A549 (cell line): ENCODE data around the gene MFSD12. TPM values are rescaled to one million over a fixed set of nuclear protein-coding genes. Genes with fewer than 3 reads are reported as not detected.
A peak's percentile ranks its signal among the peaks of the same experiment; 100 is the strongest.

ENCODE experiments used
- ATAC-seq, 2 experiments: fragments of 200-7000 bp in 1 of 2; fragments of >200 bp in 1 of 2; cut with Nextera tagmentation in 1 of 2; cut with Tn5 transposase in 1 of 2; 3 replicates each; pipeline versions ENCODE4 v1.8.0 to v1.9.1; 2018 to 2020; ENCODE audit warnings: mild to moderate bottlenecking in 1 of 2, moderate library complexity in 1 of 2
- CTCF ChIA-PET: fragments of 300-600 bp; sonication (Branson Sonifier 250); formaldehyde crosslinking; extraction: SDS; loops from one replicate; lab custom pipeline; 2021; ENCODE audit warnings: antibody characterized with exemption, inconsistent platforms; lab: Yijun Ruan, JAX
- POLR2A ChIA-PET: fragments of 350-600 bp; formaldehyde crosslinking; extraction: SDS; loops from one replicate; lab custom pipeline; 2021; ENCODE audit warnings: antibody characterized with exemption, inconsistent platforms; lab: Yijun Ruan, JAX
- DNase-seq, 2 experiments: peaks; one replicate each; pipeline versions ENCODE4 v3.0.0 to v3.0.0-alpha.2; 2011 to 2016; ENCODE audit warnings: low read depth in 1 of 2, low spot score in 1 of 2
- FAIRE-seq: peaks from 2 replicates; lab custom pipeline; 2011; peaks lifted over from hg19 to GRCh38; lab: Jason Lieb, UNC
- H3K27ac ChIP-seq, 2 experiments: fragments of >200 bp; sonication (Bioruptor Twin); formaldehyde crosslinking; 3 replicates each; pipeline ENCODE4 v1.5.1; 2016 to 2017
- H3K4me1 ChIP-seq: fragments of >200 bp; sonication (Bioruptor Twin); formaldehyde crosslinking; 3 replicates; pipeline ENCODE4 v1.6.1; 2016
- H3K4me2 ChIP-seq: fragments of >200 bp; sonication (Bioruptor Twin); formaldehyde crosslinking; 3 replicates; pipeline ENCODE4 v1.6.1; 2016
- H3K4me3 ChIP-seq: fragments of >200 bp; sonication (Bioruptor Twin); formaldehyde crosslinking; 3 replicates; pipeline ENCODE4 v1.5.1; 2016
- H3K9me3 ChIP-seq: fragments of >200 bp; sonication (Bioruptor Twin); formaldehyde crosslinking; 3 replicates; pipeline ENCODE4 v1.6.1; 2016
- BHLHE40 ChIP-seq: IDR thresholded peaks from 2 replicates; pipeline ENCODE4 v1.6.1; 2012; ENCODE audit warnings: low read depth, low read length, inconsistent platforms
- CBX2 ChIP-seq: fragments of 200-600 bp; sonication (generic); IDR thresholded peaks from 2 replicates; pipeline ENCODE4 v1.6.1; 2016; ENCODE audit warnings: low read depth, mild to moderate bottlenecking, borderline replicate concordance
- CBX8 ChIP-seq: fragments of 200-600 bp; sonication (generic); IDR thresholded peaks from 2 replicates; pipeline ENCODE4 v1.6.1; 2016
- CHD2 ChIP-seq: fragments of 150-350 bp; IDR thresholded peaks from 2 replicates; pipeline ENCODE4 v1.6.1; 2014; ENCODE audit warnings: low read length; ENCODE audit not compliant: partially characterized antibody
- EHF ChIP-seq: fragments of 250-450 bp; sonication (Bioruptor Pico); IDR thresholded peaks from 2 replicates; pipeline ENCODE4 v1.5.0; 2020; ENCODE audit warnings: mild to moderate bottlenecking
- EHMT2 ChIP-seq: fragments of 200-600 bp; sonication (generic); IDR thresholded peaks from 2 replicates; pipeline ENCODE4 v1.6.1; 2016; ENCODE audit warnings: antibody characterized with exemption, low read depth, mild to moderate bottlenecking, moderate library complexity
- ESRRA ChIP-seq: fragments of 150-350 bp; IDR thresholded peaks from 2 replicates; pipeline ENCODE4 v1.6.1; 2014; ENCODE audit warnings: mild to moderate bottlenecking, low read length, borderline replicate concordance
- FOSB ChIP-seq: fragments of 250-450 bp; sonication (Bioruptor Pico); IDR thresholded peaks from 2 replicates; pipeline ENCODE4 v1.5.0; 2020; ENCODE audit warnings: mild to moderate bottlenecking, moderate library complexity
- FOSL2 ChIP-seq, 2 experiments: fragments of 450-650 bp in 1 of 2; fragments of >200 bp in 1 of 2; sonication (Bioruptor Twin) in 1 of 2; formaldehyde crosslinking; IDR thresholded peaks; 2 replicates each; pipeline versions ENCODE4 v1.5.0 to v1.6.1; 2016 to 2020; ENCODE audit warnings: mild to moderate bottlenecking in 1 of 2, moderate library complexity in 1 of 2
- FOXS1 ChIP-seq: fragments of 250-450 bp; sonication (Bioruptor Pico); IDR thresholded peaks from 2 replicates; pipeline ENCODE4 v1.5.0; 2020; ENCODE audit warnings: mild to moderate bottlenecking, moderate library complexity
- GATA3 ChIP-seq: IDR thresholded peaks from 2 replicates; pipeline ENCODE4 v1.6.1; 2012; ENCODE audit warnings: borderline replicate concordance
- HEYL ChIP-seq: fragments of 250-450 bp; sonication (Bioruptor Pico); IDR thresholded peaks from 2 replicates; pipeline ENCODE4 v1.8.0; 2021; ENCODE audit warnings: mild to moderate bottlenecking, moderate library complexity
- JUN ChIP-seq, 2 experiments: fragments of >200 bp; sonication (Bioruptor Twin); formaldehyde crosslinking; IDR thresholded peaks; 2 replicates in 1 of 2; 3 replicates in 1 of 2; pipeline ENCODE4 v1.6.1; 2016 to 2017
- KDM1A ChIP-seq: fragments of 200-600 bp; sonication (generic); IDR thresholded peaks from 2 replicates; pipeline ENCODE4 v1.6.1; 2016; ENCODE audit warnings: low read depth, mild to moderate bottlenecking
- MAFK ChIP-seq: fragments of 450-650 bp; IDR thresholded peaks from 2 replicates; pipeline ENCODE4 v1.6.1; 2014; ENCODE audit not compliant: partially characterized antibody
- NR3C1 ChIP-seq: fragments of >200 bp; sonication (Bioruptor Twin); formaldehyde crosslinking; IDR thresholded peaks from 3 replicates; pipeline ENCODE4 v1.6.1; 2017
- RAD21 ChIP-seq, 2 experiments: fragments of >200 bp in 1 of 2; sonication (Bioruptor Twin) in 1 of 2; formaldehyde crosslinking in 1 of 2; IDR thresholded peaks in 1 of 2; conservative IDR thresholded peaks in 1 of 2; 2 replicates in 1 of 2; 3 replicates in 1 of 2; pipeline ENCODE4 v1.6.1; 2012 to 2018; ENCODE audit warnings: inconsistent platforms in 1 of 2
- RCOR1 ChIP-seq: fragments of 150-350 bp; IDR thresholded peaks from 2 replicates; pipeline ENCODE4 v1.6.1; 2014; ENCODE audit warnings: antibody characterized with exemption, low read length, low read depth
- TP53 ChIP-seq: fragments of 250-450 bp; sonication (Bioruptor Pico); IDR thresholded peaks from 2 replicates; pipeline ENCODE4 v1.5.0; 2021; ENCODE audit warnings: mild to moderate bottlenecking, moderate library complexity
- ZC3H11A ChIP-seq: fragments of 450-650 bp; IDR thresholded peaks from 2 replicates; pipeline ENCODE4 v1.6.1; 2014; ENCODE audit warnings: antibody characterized with exemption, mild to moderate bottlenecking
- WGBS: methylation state at CpG from one replicate; pipeline ENCODE4 v1.1.6; 2017; ENCODE audit errors: missing lambda C conversion rate; 5-methylcytosine and 5-hydroxymethylcytosine counted together
- polyA plus RNA-seq, 4 experiments: library from polyadenylated mRNA; depleted of rRNA in 3 of 4; stranded (reverse); fragments of >200 nt; fragmentation: RNase III in 1 of 4; extraction: RNeasy Plus Mini Kit Qiagen cat#74134 plus additional on column Dnase treatment in 1 of 4; gene quantifications; 2 replicates in 3 of 4; 3 replicates in 1 of 4; pipeline ENCODE4 v1.2.3, GENCODE V29; 2011 to 2017
- TF ChIP-seq, protein P1 (sequence below): fragments of >200 bp; sonication (Bioruptor Twin); formaldehyde crosslinking; IDR thresholded peaks from 3 replicates; pipeline ENCODE4 v1.5.1; 2016
- TF ChIP-seq, protein P2 (sequence below): fragments of 450-650 bp; IDR thresholded peaks from 2 replicates; pipeline ENCODE4 v1.6.1; 2014; ENCODE audit warnings: antibody characterized with exemption
- TF ChIP-seq, protein P3 (sequence below): fragments of 250-450 bp; sonication (Bioruptor Pico); IDR thresholded peaks from 2 replicates; pipeline ENCODE4 v1.5.0; 2020; ENCODE audit warnings: low read depth, mild to moderate bottlenecking, moderate library complexity
- TF ChIP-seq, protein P4 (sequence below): fragments of >200 bp; sonication (Bioruptor Twin); formaldehyde crosslinking; IDR thresholded peaks from 3 replicates; pipeline ENCODE4 v1.6.1; 2016
- TF ChIP-seq, protein P5 (sequence below): IDR thresholded peaks from 2 replicates; pipeline ENCODE4 v1.6.1; 2012

MFSD12 gene
- polyA plus RNA-seq, 2 of the 4 experiments (the other 2 are of a cell fraction): 52.5 to 115 TPM

DNA sequence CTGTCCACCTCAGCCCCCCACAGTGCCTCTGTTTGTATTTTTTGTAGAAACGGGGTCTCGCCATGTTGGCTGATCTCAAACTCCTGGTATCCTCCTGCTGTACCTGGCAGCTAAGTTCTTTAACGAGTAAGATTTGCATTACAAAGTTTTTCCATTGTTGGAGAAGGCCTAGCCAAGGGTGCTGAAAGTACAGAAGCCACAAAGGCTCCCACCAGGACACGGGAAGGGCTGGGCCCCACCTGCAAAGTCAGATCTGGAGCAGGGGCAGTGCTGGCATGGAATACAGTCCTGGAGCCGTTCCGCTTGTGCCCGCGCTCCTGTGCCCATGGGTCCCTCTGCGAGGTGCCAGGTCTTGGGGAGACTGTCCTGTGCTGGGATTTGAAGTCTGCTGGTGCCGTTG is 39.1 kb downstream of the MFSD12 start:
- ATAC-seq: no peak
- no peak for TF ChIP-seq ZC3H11A
- no peak for TF ChIP-seq FOSB (CRISPR knock-in tag)
- TF ChIP-seq, protein P1, sequence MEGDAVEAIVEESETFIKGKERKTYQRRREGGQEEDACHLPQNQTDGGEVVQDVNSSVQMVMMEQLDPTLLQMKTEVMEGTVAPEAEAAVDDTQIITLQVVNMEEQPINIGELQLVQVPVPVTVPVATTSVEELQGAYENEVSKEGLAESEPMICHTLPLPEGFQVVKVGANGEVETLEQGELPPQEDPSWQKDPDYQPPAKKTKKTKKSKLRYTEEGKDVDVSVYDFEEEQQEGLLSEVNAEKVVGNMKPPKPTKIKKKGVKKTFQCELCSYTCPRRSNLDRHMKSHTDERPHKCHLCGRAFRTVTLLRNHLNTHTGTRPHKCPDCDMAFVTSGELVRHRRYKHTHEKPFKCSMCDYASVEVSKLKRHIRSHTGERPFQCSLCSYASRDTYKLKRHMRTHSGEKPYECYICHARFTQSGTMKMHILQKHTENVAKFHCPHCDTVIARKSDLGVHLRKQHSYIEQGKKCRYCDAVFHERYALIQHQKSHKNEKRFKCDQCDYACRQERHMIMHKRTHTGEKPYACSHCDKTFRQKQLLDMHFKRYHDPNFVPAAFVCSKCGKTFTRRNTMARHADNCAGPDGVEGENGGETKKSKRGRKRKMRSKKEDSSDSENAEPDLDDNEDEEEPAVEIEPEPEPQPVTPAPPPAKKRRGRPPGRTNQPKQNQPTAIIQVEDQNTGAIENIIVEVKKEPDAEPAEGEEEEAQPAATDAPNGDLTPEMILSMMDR: no peak
- no peak for TF ChIP-seq CBX8
- TF ChIP-seq EHMT2: no peak
- no peak for TF ChIP-seq MAFK
- TF ChIP-seq, protein P2, sequence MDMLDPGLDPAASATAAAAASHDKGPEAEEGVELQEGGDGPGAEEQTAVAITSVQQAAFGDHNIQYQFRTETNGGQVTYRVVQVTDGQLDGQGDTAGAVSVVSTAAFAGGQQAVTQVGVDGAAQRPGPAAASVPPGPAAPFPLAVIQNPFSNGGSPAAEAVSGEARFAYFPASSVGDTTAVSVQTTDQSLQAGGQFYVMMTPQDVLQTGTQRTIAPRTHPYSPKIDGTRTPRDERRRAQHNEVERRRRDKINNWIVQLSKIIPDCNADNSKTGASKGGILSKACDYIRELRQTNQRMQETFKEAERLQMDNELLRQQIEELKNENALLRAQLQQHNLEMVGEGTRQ: no peak
- TF ChIP-seq FOXS1 (CRISPR knock-in tag): no peak
- no peak for TF ChIP-seq NR3C1
- no peak for TF ChIP-seq FOSL2 (IDR thresholded peaks at IDR 0.05)
- no peak for TF ChIP-seq FOSL2 (CRISPR knock-in tag; IDR thresholded peaks at IDR 0.05)
- TF ChIP-seq KDM1A: no peak
- TF ChIP-seq, all 56 proteins: peak for 0
- 84% methylated on average over 5 of the region's 10 CpGs for WGBS

DNA sequence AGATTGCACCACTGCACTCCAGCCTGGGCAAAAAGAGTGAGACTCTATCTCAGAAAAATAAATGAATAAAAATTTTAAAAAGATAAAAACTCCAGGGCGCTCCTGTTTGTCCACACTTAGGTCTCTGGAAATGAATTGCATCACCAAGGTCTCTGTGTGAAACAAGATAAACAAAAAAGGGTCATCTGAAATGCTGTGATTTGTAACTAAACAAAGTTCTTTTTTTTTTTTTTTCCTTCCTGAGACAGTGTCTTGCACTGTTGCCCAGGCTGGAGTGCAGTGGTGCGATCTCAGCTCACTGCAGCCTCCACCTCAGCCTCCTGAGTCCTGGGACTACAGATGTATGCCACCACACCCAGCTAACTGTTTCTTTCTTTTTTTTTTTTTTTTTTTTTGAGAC is 39.7 kb downstream of the MFSD12 start:
- DNase-seq (no peak), FAIRE-seq (no peak), ATAC-seq (no peak)
- Histone ChIP-seq H3K4me3 (no peak overlapping the region), H3K9me3 (no peaks in the 10 kb centered on the region), H3K4me2 (0 out of 3 replicates have a peak overlapping the region, but pooled peaks have one; percentile 2), H3K4me1 (peaks cover 13% of the 10 kb centered on the region; the same call in 2 of the 3 replicates), H3K27ac (no peak overlapping the region)
- CTCF ChIA-PET: interaction anchor here (1.0 to 3.2 kb wide), 5 partner anchors 11 to 68 kb away, joined by 3 to 12 read pairs (median 3); partner anchors contain the start of gene GIPC3
- TF ChIP-seq, protein P3, sequence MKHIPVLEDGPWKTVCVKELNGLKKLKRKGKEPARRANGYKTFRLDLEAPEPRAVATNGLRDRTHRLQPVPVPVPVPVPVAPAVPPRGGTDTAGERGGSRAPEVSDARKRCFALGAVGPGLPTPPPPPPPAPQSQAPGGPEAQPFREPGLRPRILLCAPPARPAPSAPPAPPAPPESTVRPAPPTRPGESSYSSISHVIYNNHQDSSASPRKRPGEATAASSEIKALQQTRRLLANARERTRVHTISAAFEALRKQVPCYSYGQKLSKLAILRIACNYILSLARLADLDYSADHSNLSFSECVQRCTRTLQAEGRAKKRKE (CRISPR knock-in tag): no peak
- no peak for TF ChIP-seq TP53 (CRISPR knock-in tag)
- no peak for TF ChIP-seq EHF (CRISPR knock-in tag)
- TF ChIP-seq RAD21 (conservative IDR thresholded peaks at IDR 0.05 in 1 of 2, IDR thresholded peaks at IDR 0.05 in 1 of 2): no peak
- TF ChIP-seq, protein P4, sequence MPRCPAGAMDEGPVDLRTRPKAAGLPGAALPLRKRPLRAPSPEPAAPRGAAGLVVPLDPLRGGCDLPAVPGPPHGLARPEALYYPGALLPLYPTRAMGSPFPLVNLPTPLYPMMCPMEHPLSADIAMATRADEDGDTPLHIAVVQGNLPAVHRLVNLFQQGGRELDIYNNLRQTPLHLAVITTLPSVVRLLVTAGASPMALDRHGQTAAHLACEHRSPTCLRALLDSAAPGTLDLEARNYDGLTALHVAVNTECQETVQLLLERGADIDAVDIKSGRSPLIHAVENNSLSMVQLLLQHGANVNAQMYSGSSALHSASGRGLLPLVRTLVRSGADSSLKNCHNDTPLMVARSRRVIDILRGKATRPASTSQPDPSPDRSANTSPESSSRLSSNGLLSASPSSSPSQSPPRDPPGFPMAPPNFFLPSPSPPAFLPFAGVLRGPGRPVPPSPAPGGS: no peak
- no peak for TF ChIP-seq JUN (IDR thresholded peaks at IDR 0.05)
- TF ChIP-seq GATA3: no peak
- TF ChIP-seq BHLHE40: no peak
- TF ChIP-seq ESRRA: no peak
- TF ChIP-seq, protein P5, sequence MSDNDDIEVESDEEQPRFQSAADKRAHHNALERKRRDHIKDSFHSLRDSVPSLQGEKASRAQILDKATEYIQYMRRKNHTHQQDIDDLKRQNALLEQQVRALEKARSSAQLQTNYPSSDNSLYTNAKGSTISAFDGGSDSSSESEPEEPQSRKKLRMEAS: no peak
- no peak for TF ChIP-seq CBX2
- TF ChIP-seq EHMT2: no peak
- no peak for TF ChIP-seq RCOR1
- no peak for TF ChIP-seq HEYL
- no peak for TF ChIP-seq CHD2
- 91% methylated on average over 2 of the region's 2 CpGs for WGBS
- POLR2A ChIA-PET: interaction anchor here (0.6 kb wide), 1 partner anchor 478 kb away, joined by 3 read pairs; no protein-coding TSS in a partner anchor

More for the DNA sequence above, 39.1 kb downstream of the MFSD12 start:
- ChIA-PET POLR2A (no interaction called here), CTCF (interaction anchor here (1.0 to 3.2 kb wide), 4 partner anchors 12 to 68 kb away, joined by 3 to 12 read pairs (median 4); partner anchors contain the start of gene GIPC3)
- peaks cover 13% of the 10 kb centered on the region; the same call in 2 of the 3 replicates for H3K4me1 ChIP-seq
- H3K27ac ChIP-seq: no peak overlapping the region
- no peak overlapping the region for H3K4me3 ChIP-seq
- no peak overlapping the region for H3K4me2 ChIP-seq
- H3K9me3 ChIP-seq: no peaks in the 10 kb centered on the region
- FAIRE-seq: no peak
- no peak for DNase-seq
